GM18517 (cell line): ENCODE data around the gene ZNRF2.
A peak's percentile ranks its signal among the peaks of the same experiment; 100 is the strongest.

ENCODE experiments used
- ATAC-seq: cut with Tn5 transposase; IDR thresholded peaks from one replicate; pipeline ENCODE4 v1.9.1; 2021; ENCODE audit warnings: mild to moderate bottlenecking, moderate library complexity; ENCODE audit not compliant: unreplicated experiment

The ZNRF2 gene

DNA sequence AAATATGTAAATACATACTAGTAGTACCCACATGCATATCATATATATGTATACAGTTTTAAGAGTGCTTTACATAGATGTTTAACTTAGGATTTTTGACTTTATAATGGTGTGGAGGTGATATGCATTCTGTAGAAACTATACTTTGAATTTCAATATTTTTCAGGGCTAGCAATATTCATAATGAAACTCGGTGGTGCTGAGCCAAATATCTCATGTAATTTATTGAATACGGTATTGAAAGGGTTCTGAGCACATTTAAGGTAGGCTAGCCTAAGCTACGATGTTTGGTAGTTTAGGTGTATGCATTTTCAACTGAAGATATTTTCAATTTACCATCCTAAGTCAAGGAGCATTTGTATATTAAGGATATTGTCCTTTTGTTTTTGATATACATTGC lies 36.0 kb downstream of the ZNRF2 start:
- ATAC-seq = no peak

DNA sequence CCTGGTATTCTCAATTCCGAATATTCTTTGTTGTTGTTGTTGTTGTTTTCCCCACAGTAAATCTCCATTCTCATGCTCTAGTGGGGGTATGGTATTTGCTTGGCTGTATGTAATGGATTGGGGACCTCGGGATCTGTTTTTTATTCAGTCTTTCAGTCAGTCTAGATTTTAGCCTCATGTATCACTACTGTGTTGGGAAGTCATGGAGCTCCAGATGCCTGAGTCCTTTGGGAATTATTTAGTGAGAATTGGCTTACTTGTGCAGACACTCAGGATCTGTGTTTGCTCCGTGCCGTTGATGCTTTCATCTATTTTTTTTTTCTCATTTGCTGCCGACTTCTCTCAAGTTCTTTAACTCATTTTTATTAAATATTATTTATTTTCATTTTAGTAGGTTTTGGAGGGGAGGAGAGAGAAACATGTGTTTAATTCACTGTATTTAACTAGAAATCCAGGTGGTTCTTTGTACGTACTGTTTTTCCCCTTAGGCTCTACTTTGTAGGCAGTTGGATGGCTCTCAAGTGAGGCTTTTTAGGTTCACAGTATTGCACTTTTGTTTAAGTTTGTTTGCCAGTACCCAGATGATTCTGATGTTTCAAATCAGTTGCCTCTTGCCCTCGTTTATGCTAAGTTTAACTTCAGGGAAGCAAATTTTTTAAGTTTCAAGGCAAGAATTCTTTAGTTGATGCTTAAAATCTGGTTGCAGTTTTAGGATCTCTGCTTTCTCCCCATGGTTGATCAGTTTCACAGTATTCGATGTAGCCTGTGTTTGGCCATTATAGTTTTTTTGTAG lies 36.9 kb downstream of the ZNRF2 start:
- no peak for ATAC-seq

- ATAC-seq = no peak
These were observed 37.4 kb downstream of the ZNRF2 start for GRCh38 chr7:30321882-30322192.

DNA sequence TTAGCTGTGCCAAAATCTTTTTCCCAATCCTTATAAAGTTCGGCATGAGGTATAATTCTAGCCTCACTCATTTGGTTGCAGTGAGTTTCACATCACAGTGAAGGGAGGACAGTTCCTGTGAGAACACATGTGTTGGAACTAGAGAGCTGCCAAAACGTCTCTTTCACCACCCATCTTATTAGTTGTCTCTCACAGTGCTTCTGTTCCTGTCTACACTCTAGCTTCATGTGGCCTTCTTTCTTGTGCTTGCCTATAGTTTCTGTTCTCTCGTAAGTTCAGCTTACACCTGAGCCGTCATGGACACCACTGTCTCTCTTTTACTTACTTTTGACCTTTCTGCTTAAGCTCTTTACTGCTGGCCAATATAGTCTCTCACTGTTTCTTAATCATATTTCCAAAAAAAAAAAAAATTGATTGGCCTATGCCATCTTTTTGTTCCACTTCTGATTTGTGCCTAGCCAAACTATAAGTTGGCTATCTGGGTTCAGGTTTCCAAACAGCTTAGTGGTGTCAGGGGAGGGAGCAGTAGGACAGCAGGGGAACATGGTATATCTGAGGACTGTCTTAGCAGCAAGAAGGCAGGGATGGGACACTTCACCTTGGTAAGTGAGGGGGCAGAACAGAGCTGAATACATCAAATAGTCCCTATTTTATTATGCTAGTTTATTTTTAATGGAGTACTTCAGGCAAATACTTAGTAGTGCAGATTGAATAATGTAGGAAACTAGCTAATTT lies 38.0 kb downstream of the ZNRF2 start:
- ATAC-seq = peak; percentile 78

DNA sequence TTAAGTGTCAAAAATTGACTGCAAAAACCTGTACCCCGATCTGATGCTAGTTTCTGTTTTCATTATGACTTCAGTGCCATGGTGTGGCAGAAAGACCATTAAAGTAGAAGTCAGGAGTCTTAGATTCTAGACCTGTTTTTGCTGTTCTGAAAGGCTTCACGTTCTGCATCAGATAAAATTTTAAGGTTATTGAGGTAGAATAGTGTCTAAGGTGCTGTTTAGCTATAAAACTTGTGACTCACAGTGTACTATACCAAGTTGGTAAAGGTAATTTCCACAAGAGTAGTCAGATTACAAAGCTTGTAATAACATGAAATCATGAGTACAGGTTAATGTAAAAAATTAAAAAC lies 38.6 kb downstream of the ZNRF2 start:
- ATAC-seq = peak; percentile 56

DNA sequence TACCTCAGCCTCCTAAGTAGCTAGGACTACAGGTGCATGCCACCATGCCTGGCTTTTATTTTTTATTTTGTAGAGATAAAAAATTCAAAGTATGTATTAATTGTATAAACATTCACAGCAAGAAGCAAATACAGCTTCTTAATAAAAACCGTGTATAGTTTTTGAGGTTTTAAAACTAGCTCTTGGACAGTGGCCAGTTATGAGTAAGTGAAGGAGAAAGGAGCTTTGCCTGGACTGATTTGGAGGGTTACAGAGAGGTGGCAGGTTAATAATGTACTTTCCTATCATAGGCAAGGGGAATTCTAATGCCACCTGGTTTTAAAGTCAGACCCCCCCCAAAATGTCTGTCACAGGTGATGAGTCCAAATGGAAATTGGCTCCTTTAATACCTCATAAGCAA lies 43.4 kb downstream of the ZNRF2 start:
- no peak for ATAC-seq

DNA sequence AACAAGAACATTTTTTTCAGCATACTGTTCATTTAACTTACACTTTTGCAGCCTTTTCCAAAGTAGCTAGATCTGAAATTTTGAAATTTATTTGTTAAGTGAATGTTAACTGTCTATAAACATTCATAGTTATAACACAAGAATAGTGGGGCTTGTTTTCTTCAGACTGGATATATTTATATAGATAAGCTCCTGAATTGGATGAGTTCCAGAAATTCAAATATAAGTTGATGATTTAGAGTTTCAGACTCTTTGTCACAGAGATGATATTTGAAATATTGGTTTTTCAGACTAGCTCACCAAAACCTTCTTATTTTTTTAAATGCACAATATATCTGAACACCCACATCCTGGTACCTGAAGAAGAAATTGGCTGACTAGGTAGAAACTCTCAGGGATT lies 44.0 kb downstream of the ZNRF2 start:
- no peak for ATAC-seq

DNA sequence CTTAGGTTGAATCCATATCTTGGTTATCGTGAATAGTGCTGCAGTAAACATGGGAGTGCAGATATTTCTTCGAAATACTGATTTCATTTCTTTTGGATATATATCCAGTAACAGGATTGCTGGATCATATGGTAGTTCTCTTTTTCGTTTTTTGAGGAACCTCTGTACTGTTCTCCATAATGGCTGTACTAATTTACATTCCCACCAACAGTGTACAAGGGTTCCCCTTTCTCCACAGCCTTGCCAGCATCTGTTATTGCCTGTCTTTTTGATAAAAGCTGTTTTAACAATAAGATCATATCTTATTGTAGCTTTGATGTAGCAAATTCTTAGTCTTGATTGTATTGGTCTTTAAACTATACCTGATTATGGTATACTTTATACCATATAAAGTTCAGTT lies 45.3 kb downstream of the ZNRF2 start:
- no peak for ATAC-seq

- peak; percentile 99 for ATAC-seq
These were observed 46.0 kb downstream of the ZNRF2 start for GRCh38 chr7:30330134-30331111.

DNA sequence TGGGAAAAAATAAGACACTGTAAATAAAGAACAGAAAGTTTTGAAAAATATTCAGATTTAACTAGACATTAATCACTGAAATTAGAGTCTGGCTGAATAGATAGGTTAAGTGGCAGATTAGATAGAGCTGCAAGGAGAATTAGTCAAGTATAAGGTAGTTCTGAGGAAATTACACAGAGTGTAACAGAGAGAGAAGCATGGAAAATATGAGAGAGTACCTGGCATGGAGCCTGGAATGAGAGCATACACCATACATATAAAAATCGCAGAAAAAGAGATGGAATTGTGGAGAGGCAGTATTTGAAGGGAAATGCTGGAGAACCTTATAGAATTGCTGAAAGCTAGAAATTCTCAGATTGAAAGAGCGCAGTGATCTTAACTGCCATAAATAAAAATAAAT lies 46.9 kb downstream of the ZNRF2 start:
- ATAC-seq = no peak

- ATAC-seq = no peak
These were observed 48.2 kb downstream of the ZNRF2 start for GRCh38 chr7:30332549-30332948.

DNA sequence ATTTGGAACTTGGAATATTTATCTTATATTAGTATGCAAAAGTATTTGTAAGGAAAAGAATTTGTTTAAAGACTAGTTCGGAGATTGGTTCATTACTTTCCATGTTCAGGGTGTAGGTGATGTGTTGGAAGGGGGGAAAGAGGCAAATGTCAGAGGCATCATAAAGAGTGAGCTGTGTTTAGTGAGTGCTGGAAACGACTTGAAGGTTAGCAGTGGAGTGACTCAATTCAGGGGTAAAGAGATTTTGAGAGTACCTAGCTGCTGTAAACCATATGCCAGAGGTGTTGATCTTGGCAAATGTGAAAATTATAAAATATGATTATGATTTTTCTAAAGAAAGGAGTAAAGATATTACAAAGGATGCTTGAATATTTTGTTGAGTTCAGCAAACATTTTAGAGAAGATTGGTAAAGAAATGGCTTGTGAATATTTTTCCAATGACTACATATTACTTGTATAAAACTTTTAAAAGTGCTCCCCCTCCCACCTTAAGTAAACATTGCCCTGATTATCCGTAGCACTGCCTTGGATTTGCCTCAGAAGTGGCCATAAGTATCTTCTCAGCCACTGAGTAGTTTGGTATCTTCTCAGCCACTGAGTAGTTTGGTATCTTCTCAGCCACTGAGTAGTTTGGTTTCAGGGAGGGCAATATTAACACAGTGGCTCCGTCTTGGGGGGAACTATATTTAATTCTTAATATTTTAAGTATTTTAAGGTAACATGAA lies 51.5 kb downstream of the ZNRF2 start:
- ATAC-seq = no peak

- ATAC-seq = no peak
These were observed 60.1 kb downstream of the ZNRF2 start for GRCh38 chr7:30344513-30344912.

DNA sequence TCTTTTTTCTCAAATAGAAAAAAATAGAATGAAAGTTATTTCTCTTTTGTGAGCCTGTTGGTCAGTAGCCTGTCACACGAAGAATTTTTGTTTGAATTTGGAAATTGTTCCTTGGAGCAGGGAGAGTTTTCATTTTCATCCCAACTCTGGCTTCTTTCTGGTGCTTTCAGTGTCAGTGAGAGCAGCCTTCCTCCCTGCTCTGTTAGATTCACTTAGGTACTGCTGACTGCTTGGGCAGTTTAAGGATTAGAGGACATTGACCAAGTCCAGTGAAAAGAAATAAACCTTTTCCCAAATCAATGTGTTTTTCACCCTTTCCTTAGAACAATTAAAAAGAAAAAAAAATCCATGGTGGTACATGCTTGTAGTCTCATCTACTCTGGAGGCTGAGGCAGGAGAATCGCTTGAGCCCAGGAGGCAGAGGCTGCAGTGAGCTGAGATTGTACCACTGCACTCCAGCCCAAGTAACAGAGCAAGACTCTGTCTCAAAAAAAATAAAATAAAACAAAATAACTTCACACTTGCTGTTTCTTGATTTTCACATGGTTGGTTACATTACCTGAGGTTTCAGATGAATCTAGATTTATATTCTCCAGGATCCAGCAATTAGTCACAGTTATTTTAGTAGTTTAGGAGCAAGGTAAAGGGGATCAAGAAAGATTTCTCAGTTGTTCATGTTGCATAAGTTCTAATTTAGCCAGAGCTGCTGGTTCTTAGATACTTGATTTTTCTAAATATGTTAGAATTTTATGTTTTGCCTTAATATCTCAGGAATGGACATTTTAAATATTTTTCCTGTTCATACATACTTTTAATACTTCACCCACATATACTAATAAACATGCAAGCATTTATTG lies 63.1 kb downstream of the ZNRF2 start:
- ATAC-seq = peak; percentile 21

GRCh38 chr7:30348083-30348560 lies 63.7 kb downstream of the ZNRF2 start:
- peak; percentile 84 for ATAC-seq

GRCh38 chr7:30349170-30349569 lies 64.8 kb downstream of the ZNRF2 start:
- no peak for ATAC-seq

- ATAC-seq = no peak
These were observed 65.4 kb downstream of the ZNRF2 start for GRCh38 chr7:30349816-30350215.

- no peak for ATAC-seq
These were observed 66.9 kb downstream of the ZNRF2 start for GRCh38 chr7:30351286-30351685.

DNA sequence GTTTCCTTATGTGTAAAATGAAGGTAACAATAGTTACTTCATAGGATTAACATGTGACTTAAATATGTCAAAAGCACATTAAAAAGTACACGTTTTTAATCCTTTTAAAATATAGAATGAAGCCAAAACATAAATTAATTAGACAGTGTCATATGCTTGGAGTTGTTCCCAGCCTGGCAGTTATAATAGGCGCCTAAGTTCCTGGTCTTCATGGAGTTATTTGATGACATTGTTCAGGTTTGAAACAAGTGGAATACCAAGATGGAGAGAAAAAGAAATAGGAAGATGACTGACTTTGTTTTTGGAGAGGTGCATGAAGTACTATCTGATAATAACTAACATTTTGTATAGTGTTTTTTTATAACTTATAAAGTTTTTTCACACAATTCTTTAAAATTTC lies 67.3 kb downstream of the ZNRF2 start:
- no peak for ATAC-seq

DNA sequence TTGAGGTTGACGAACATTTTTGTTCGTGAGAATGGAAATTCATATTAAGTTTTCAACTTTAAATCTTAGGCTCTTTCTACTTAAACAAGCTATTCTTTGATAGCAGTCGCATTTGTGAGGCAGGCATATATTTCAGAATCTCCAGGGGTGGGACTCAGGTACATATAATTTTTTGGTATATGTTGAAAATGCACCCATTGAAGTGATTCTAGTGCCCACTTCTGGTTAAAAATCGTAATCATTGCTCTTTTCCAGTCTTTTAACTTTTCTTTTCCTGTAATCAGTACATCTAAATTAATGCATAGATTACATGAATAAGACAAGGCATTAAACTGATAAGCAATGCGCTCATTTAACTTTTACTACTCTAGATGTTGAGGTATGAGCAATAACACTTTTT lies 67.8 kb downstream of the ZNRF2 start:
- ATAC-seq = no peak
